ENCODE results near the gene BRAP. TPM values are rescaled to one million over a fixed set of nuclear protein-coding genes. Genes with fewer than 3 reads are reported as not detected.

The BRAP gene
- total RNA-seq, 1 experiment from 2014 or later = 25.0 TPM

DNA sequence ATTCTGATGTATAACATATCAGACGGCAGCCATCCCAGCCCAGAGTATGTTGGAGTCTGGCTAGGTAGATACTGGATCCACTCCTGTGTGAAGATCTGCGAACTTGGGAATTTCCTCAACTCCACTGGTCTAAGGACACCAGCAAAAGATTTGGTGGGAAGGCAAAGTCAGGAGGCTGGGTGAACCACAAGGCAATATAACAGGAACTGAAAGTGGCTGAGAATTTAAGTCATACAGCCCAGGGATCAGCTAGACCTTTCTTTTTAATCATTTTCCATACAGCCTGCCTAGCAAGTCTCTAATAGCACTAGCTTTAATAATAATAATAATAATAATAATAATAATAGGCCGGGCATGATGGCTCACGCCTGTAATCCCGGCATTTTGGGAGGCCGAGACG is 34.8 kb downstream of the BRAP start:
- Histone ChIP-seq H3K4me1 (ENCODE audit: insufficient read depth, low read length) (no peaks in the 10 kb centered on the region), H3K27ac (ENCODE audit: insufficient read length, low read depth, low read length) (no peak overlapping the region), H3K79me1 (ENCODE audit: insufficient read depth, low read depth, low read length, poor library complexity, severe bottlenecking) (no peaks in the 10 kb centered on the region), H4K20me1 (ENCODE audit: control insufficient read depth, insufficient read depth, insufficient read length) (no peaks in the 10 kb centered on the region), H3K79me2 (ENCODE audit: insufficient read depth, low read length) (no peaks in the 10 kb centered on the region), H2BK15ac (ENCODE audit: low read depth, low read length) (no peak overlapping the region), H4K91ac (ENCODE audit: insufficient read length, low read depth, low read length) (no peak overlapping the region), H3K9me3 (ENCODE audit: control insufficient read depth, low read depth, low read length) (no peaks in the 10 kb centered on the region), H2AK5ac (ENCODE audit: insufficient read length, low read length) (no peak overlapping the region), H3K18ac (ENCODE audit: insufficient read length, low read depth, low read length) (no peak overlapping the region), H3K4me2 (ENCODE audit: insufficient read depth, insufficient read length, low read length) (no peak overlapping the region), H2BK20ac (ENCODE audit: low read depth, low read length, poor library complexity, severe bottlenecking) (no peak overlapping the region), H4K5ac (ENCODE audit: insufficient read length, low read depth, low read length) (no peak overlapping the region), H2BK5ac (ENCODE audit: insufficient read length, low read length) (no peak overlapping the region), H2BK120ac (ENCODE audit: low read depth, low read length, poor library complexity, severe bottlenecking) (no peak overlapping the region), H4K8ac (replicated peaks; ENCODE audit: insufficient read length, low read depth, low read length) (no peak overlapping the region), H3K56ac (ENCODE audit: insufficient read length, low read depth, low read length) (no peak overlapping the region), H3T11ph (ENCODE audit: low read length) (no peak overlapping the region), H3K23ac (ENCODE audit: insufficient read length, low read depth, low read length) (no peak overlapping the region), H3K14ac (ENCODE audit: insufficient read depth, low read length) (no peak overlapping the region), H3K4ac (ENCODE audit: low read depth, low read length) (no peak overlapping the region), H3K9ac (ENCODE audit: extremely low read depth, insufficient read length, low read length) (no peak overlapping the region), H3K27me3 (ENCODE audit: insufficient read depth, low read length) (no peaks in the 10 kb centered on the region), H3K23me2 (ENCODE audit: insufficient read length, low read depth, low read length, poor library complexity, severe bottlenecking) (no peaks in the 10 kb centered on the region), H2BK12ac (ENCODE audit: insufficient read length, low read depth, low read length) (no peak overlapping the region), H2AFZ (ENCODE audit: low read length) (no peak overlapping the region)
- Mint-ChIP-seq H3K27ac (no peak overlapping the region), H3K4me3 (no peak overlapping the region), H3K9me3 (no peaks in the 10 kb centered on the region), H3K36me3 (ENCODE audit: insufficient read depth in 1 of 3, low read depth in 3 of 3) (peaks cover 21 to 72% (median 44%) of the 10 kb centered on the region in 3 experiments; a peak in 6 of 7 replicates), H3K27me3 (ENCODE audit: low read depth) (no peaks in the 10 kb centered on the region), H3K4me1 (no peaks in the 10 kb centered on the region)
- no CpG with 5 or more reads among the region's 7 CpGs for WGBS (ENCODE audit: extremely low coverage, insufficient read length, low lambda C conversion rate)
- DNase-seq = no peak
- TF ChIP-seq, protein P1, sequence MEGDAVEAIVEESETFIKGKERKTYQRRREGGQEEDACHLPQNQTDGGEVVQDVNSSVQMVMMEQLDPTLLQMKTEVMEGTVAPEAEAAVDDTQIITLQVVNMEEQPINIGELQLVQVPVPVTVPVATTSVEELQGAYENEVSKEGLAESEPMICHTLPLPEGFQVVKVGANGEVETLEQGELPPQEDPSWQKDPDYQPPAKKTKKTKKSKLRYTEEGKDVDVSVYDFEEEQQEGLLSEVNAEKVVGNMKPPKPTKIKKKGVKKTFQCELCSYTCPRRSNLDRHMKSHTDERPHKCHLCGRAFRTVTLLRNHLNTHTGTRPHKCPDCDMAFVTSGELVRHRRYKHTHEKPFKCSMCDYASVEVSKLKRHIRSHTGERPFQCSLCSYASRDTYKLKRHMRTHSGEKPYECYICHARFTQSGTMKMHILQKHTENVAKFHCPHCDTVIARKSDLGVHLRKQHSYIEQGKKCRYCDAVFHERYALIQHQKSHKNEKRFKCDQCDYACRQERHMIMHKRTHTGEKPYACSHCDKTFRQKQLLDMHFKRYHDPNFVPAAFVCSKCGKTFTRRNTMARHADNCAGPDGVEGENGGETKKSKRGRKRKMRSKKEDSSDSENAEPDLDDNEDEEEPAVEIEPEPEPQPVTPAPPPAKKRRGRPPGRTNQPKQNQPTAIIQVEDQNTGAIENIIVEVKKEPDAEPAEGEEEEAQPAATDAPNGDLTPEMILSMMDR (conservative IDR thresholded peaks at IDR 0.05) = no peak
